Left kidney (tissue), 2 donors: ENCODE results near the gene DYNLT1. TPM values are rescaled to one million over a fixed set of nuclear protein-coding genes. Genes with fewer than 3 reads are reported as not detected.
"Not testable (repeated sequence)": the region's sequence is repeated elsewhere in the genome, so short reads cannot be mapped to it uniquely, and the experiment has no call there.

Experiments used
- DNase-seq: peaks from one replicate; pipeline ENCODE4 v3.0.0-alpha.2; 2013
- polyA plus RNA-seq: library from polyadenylated mRNA; unstranded; fragments of 120-200 nt; gene quantifications from one replicate; pipeline ENCODE4 v1.2.1, GENCODE V29; 2013; ENCODE audit not compliant: insufficient read length

DYNLT1 gene
- polyA plus RNA-seq, 1 donor = 163 TPM

GRCh38 chr6:158645064-158646022 lies 800 bp upstream of the DYNLT1 start:
- no peak for DNase-seq

GRCh38 chr6:158643836-158644230 lies 710 bp downstream of the DYNLT1 start:
- DNase-seq = no peak

DNA sequence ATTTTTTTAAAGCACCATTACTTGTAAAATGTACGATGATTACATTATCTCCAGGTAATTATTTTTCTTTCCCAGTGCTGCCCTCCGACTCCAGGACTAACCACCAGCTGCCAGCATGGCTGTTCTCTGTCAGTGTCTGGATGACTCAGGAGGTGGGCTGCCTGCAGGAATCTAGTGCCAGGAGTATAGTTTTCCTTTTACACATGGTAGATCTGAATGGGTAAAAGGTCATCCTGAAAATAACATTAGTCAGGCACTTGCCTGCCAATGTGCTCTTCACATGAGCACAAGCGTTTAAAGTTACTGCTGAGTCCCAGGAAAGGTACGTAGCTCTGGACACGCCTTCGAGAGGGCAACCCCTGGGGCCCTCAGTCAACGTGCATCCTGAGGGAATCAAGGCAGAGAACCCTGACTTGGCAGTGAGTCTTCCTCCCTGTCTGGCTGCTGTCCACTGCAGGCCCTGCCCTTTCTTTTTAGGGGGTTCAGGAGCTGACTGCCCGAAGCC lies 2.4 kb downstream of the DYNLT1 start:
- no peak for DNase-seq

- DNase-seq = no peak
Observed at GRCh38 chr6:158640519-158640918, 4.0 kb downstream of the DYNLT1 start.

- no peak for DNase-seq
Observed at GRCh38 chr6:158639056-158639455, 5.5 kb downstream of the DYNLT1 start.

GRCh38 chr6:158638324-158638854 lies 6.2 kb downstream of the DYNLT1 start:
- no peak for DNase-seq

DNA sequence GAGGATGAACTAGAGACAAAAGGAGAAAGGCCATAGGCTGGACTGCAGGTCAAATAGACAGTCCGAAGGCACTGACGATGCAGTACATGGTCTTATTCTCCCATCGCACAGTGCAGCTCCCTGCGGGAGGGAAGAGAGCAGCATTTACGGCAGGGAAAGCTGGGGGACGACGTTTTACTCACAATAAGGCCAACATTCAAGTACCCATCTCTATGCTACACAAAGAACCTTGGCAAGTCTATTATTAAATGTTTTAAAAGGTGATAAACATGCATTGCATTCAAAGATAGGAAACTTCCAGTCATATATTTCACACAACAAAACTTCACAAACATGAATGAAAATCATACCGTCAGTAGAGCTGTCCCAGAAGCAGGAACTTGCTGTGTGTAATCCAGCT lies 7.8 kb downstream of the DYNLT1 start:
- DNase-seq = no peak

GRCh38 chr6:158635427-158636073 lies 9.0 kb downstream of the DYNLT1 start:
- no peak for DNase-seq

DNA sequence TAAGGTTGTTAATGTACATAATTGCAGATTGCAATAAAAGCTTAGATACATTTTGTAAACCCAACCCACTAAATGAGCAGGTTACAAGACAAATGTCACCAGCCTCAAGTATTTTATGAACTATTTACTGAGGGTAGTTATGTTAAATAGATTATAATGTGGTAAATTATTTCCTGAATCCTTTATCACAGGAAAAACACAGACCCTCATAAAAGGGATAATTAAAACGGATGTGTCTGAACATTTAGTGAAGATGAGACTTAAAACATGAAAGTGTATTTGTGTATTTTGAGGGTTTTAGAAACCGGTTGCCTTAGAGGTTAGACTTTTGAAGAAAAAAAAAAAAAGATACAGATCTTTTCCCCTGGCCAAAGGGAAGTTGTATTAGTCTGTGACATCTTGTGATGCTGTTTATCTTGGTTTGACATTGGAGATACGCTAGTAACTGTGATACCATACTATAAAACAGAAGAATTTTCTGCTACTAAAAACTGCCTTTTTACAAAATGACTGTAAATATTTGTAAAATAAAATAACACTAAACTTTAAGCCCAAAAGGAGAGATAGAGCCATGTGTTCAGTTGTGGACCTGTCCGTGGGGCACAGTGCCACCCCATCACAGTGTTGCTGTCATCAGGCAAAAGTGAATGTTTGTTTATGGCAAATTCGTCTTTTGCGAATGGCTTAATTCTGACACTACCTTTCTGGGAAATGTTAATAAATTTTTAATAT lies 9.7 kb downstream of the DYNLT1 start:
- DNase-seq = no peak

- no peak for DNase-seq
Observed at GRCh38 chr6:158633127-158633526, 11.4 kb downstream of the DYNLT1 start.

GRCh38 chr6:158632538-158633119 lies 11.9 kb downstream of the DYNLT1 start:
- not testable (repeated sequence) for DNase-seq

GRCh38 chr6:158631678-158632537 lies 12.6 kb downstream of the DYNLT1 start:
- no peak for DNase-seq

GRCh38 chr6:158630938-158631616 lies 13.5 kb downstream of the DYNLT1 start:
- no peak for DNase-seq

GRCh38 chr6:158629367-158630221 lies 14.9 kb downstream of the DYNLT1 start:
- DNase-seq = no peak

DNA sequence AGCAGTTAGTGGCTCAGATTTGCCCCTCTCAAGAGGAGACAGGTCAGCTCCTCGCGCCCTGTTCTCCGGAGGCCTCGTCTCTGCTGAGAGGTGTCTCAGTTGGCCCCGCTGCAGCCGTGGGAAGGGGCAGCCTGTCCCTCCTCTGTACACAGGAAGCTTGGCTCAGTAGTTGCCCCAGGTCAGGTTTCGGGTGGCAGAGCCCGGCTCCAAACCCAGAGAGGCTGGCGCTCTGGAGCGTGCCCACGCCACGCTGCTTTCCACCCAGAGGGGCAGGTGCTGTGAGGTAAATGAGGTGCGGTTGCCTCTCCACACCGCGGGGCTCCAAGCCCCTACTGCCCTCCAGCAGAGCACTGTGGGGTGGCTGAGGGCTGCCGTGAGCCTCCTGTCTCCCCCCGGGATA lies 16.0 kb downstream of the DYNLT1 start:
- no peak for DNase-seq

DNA sequence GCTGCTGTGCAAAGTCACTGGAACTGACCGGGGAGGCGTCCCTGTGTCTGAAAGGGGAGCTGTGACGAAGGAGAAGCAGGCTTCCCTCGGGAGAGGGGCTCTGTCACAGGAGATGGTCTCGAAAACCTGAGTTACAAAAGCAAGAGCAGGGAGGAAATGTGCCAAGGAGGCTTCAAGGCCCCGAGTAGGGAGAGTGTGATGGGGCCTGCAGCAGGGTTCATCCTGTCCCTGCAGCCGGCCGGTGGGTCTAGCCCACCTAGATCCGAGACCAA lies 16.7 kb downstream of the DYNLT1 start:
- DNase-seq = no peak

GRCh38 chr6:158627168-158627939 lies 17.2 kb downstream of the DYNLT1 start:
- DNase-seq = no peak

- DNase-seq = no peak
Observed at GRCh38 chr6:158626360-158627167, 18.0 kb downstream of the DYNLT1 start.
